H9 (cell line): ENCODE data around the gene SLC38A3. TPM values are rescaled to one million over a fixed set of nuclear protein-coding genes. Genes with fewer than 3 reads are reported as not detected.
A peak's percentile ranks its signal among the peaks of the same experiment; 100 is the strongest.
"Not testable (repeated sequence)": the region's sequence is repeated elsewhere in the genome, so short reads cannot be mapped to it uniquely, and the experiment has no call there.

ENCODE experiments used
- DNase-seq: peaks from one replicate; pipeline ENCODE4 v3.0.0-alpha.2; 2017
- H2AFZ ChIP-seq: one replicate; pipeline ENCODE4 v1.6.1; 2013; ENCODE audit warnings: mild to moderate bottlenecking, low read length, control low read depth, moderate library complexity
- H2AK5ac ChIP-seq: 2 replicates; pipeline ENCODE4 v1.6.1; 2013; ENCODE audit warnings: low read length, control low read depth, mixed read lengths; ENCODE audit not compliant: insufficient read length
- H2BK120ac ChIP-seq: one replicate; pipeline ENCODE4 v1.6.1; 2013; ENCODE audit warnings: low read depth, mild to moderate bottlenecking, low read length, control low read depth, inconsistent platforms; ENCODE audit not compliant: poor library complexity, severe bottlenecking
- H2BK12ac ChIP-seq: 2 replicates; pipeline ENCODE4 v1.6.1; 2013; ENCODE audit warnings: low read length, control low read depth, mixed read lengths, low read depth; ENCODE audit not compliant: insufficient read length
- H2BK15ac ChIP-seq: 2 replicates; pipeline ENCODE4 v1.6.1; 2013; ENCODE audit warnings: low read depth, low read length, control low read depth
- H2BK20ac ChIP-seq: one replicate; pipeline ENCODE4 v1.6.1; 2013; ENCODE audit warnings: low read depth, mild to moderate bottlenecking, low read length, control low read depth, inconsistent platforms; ENCODE audit not compliant: poor library complexity, severe bottlenecking
- H2BK5ac ChIP-seq: 2 replicates; pipeline ENCODE4 v1.6.1; 2013; ENCODE audit warnings: low read length, control low read depth, mixed read lengths; ENCODE audit not compliant: insufficient read length
- H3K14ac ChIP-seq: 2 replicates; pipeline ENCODE4 v1.6.1; 2013; ENCODE audit warnings: low read length, control low read depth; ENCODE audit not compliant: insufficient read depth
- H3K18ac ChIP-seq: 2 replicates; pipeline ENCODE4 v1.6.1; 2013; ENCODE audit warnings: low read depth, mild to moderate bottlenecking, mixed read lengths, low read length, control low read depth; ENCODE audit not compliant: insufficient read length
- H3K23ac ChIP-seq: 2 replicates; pipeline ENCODE4 v1.6.1; 2013; ENCODE audit warnings: low read length, control low read depth, mixed read lengths, low read depth; ENCODE audit not compliant: insufficient read length
- H3K23me2 ChIP-seq: 2 replicates; pipeline ENCODE4 v1.6.1; 2013; ENCODE audit warnings: low read depth, mild to moderate bottlenecking, mixed read lengths, low read length, control low read depth; ENCODE audit not compliant: insufficient read length, poor library complexity, severe bottlenecking
- H3K27ac ChIP-seq: 2 replicates; pipeline ENCODE4 v1.5.1; 2013; ENCODE audit warnings: low read length, control low read depth, mixed read lengths, low read depth; ENCODE audit not compliant: insufficient read length
- H3K27me3 ChIP-seq: 2 replicates; pipeline ENCODE4 v1.6.1; 2013; ENCODE audit warnings: low read length, control low read depth, inconsistent platforms; ENCODE audit not compliant: insufficient read depth
- H3K4ac ChIP-seq: 2 replicates; pipeline ENCODE4 v1.6.1; 2013; ENCODE audit warnings: low read depth, mild to moderate bottlenecking, control low read depth, inconsistent platforms, low read length, moderate library complexity
- H3K4me1 ChIP-seq: 2 replicates; pipeline ENCODE4 v1.6.1; 2013; ENCODE audit warnings: low read length, control low read depth, inconsistent platforms; ENCODE audit not compliant: insufficient read depth
- H3K4me2 ChIP-seq: 2 replicates; pipeline ENCODE4 v1.6.1; 2013; ENCODE audit warnings: low read length, control low read depth, mixed read lengths; ENCODE audit not compliant: insufficient read length, insufficient read depth
- H3K56ac ChIP-seq: 2 replicates; pipeline ENCODE4 v1.6.1; 2013; ENCODE audit warnings: low read depth, mild to moderate bottlenecking, mixed read lengths, low read length, control low read depth; ENCODE audit not compliant: insufficient read length
- H3K79me1 ChIP-seq: 2 replicates; pipeline ENCODE4 v1.6.1; 2013; ENCODE audit warnings: low read depth, mild to moderate bottlenecking, moderate library complexity, low read length, control low read depth, inconsistent platforms; ENCODE audit not compliant: insufficient read depth, poor library complexity, severe bottlenecking
- H3K79me2 ChIP-seq: 2 replicates; pipeline ENCODE4 v1.6.1; 2013; ENCODE audit warnings: low read length, control low read depth, inconsistent platforms; ENCODE audit not compliant: insufficient read depth
- H3K9ac ChIP-seq: 2 replicates; pipeline ENCODE4 v1.6.1; 2013; ENCODE audit warnings: low read length, control low read depth, mixed read lengths; ENCODE audit not compliant: insufficient read length; ENCODE audit errors: extremely low read depth
- H3K9me3 ChIP-seq: one replicate; pipeline ENCODE4 v1.6.1; 2013; ENCODE audit warnings: low read depth, low read length, inconsistent platforms; ENCODE audit not compliant: control insufficient read depth
- H3T11ph ChIP-seq: one replicate; pipeline ENCODE4 v1.6.1; 2013; ENCODE audit warnings: mild to moderate bottlenecking, low read length, control low read depth, inconsistent platforms
- H4K20me1 ChIP-seq: one replicate; pipeline ENCODE4 v1.6.1; 2013; ENCODE audit not compliant: control insufficient read depth, insufficient read length, insufficient read depth
- H4K5ac ChIP-seq: 2 replicates; pipeline ENCODE4 v1.6.1; 2013; ENCODE audit warnings: low read depth, mild to moderate bottlenecking, mixed read lengths, low read length, control low read depth; ENCODE audit not compliant: insufficient read length
- H4K8ac ChIP-seq: replicated peaks from 2 replicates; pipeline ENCODE4 v1.6.1; 2013; ENCODE audit warnings: low read length, control low read depth, mixed read lengths, low read depth; ENCODE audit not compliant: insufficient read length
- H4K91ac ChIP-seq: 2 replicates; pipeline ENCODE4 v1.6.1; 2013; ENCODE audit warnings: low read depth, mild to moderate bottlenecking, moderate library complexity, mixed read lengths, low read length, control low read depth; ENCODE audit not compliant: insufficient read length
- H3K27ac Mint-ChIP-seq, 3 experiments: 2 replicates in 2 of 3; 3 replicates in 1 of 3; pipeline ENCODE4 v1.8.0; 2020 to 2021; ENCODE audit warnings: mixed read lengths in 3 of 3, mild to moderate bottlenecking in 1 of 3, moderate library complexity in 1 of 3
- H3K27me3 Mint-ChIP-seq: 2 replicates; pipeline ENCODE4 v1.8.0; 2021; ENCODE audit warnings: low read depth, mild to moderate bottlenecking, moderate library complexity, mixed read lengths
- H3K36me3 Mint-ChIP-seq, 3 experiments: 2 replicates in 2 of 3; 3 replicates in 1 of 3; pipeline ENCODE4 v1.8.0; 2020 to 2021; ENCODE audit warnings: low read depth in 3 of 3, mixed read lengths in 3 of 3; ENCODE audit not compliant: insufficient read depth in 1 of 3
- H3K4me1 Mint-ChIP-seq, 2 experiments: 2 replicates each; pipeline ENCODE4 v1.8.0; 2020; ENCODE audit warnings: mixed read lengths in 2 of 2
- H3K4me3 Mint-ChIP-seq, 2 experiments: 2 replicates in 1 of 2; 3 replicates in 1 of 2; pipeline ENCODE4 v1.8.0; 2020 to 2021; ENCODE audit warnings: mild to moderate bottlenecking in 2 of 2, mixed read lengths in 2 of 2, moderate library complexity in 1 of 2
- H3K9me3 Mint-ChIP-seq, 2 experiments: 2 replicates in 1 of 2; 3 replicates in 1 of 2; pipeline ENCODE4 v1.8.0; 2020; ENCODE audit warnings: mild to moderate bottlenecking in 2 of 2, mixed read lengths in 2 of 2, moderate library complexity in 1 of 2
- WGBS: extraction: QIAGEN DNeasy Blood & Tissue Kit; methylation state at CpG from one replicate; pipeline ENCODE4 v1.1.7; 2013; ENCODE audit warnings: missing lambda C conversion rate, low lambda C conversion rate, mixed read lengths; ENCODE audit not compliant: insufficient read length; ENCODE audit errors: extremely low coverage; 5-methylcytosine and 5-hydroxymethylcytosine counted together
- total RNA-seq: library from RNA; stranded (reverse); gene quantifications from 2 replicates; pipeline ENCODE4 v1.2.1, GENCODE V29; 2021
- TF ChIP-seq, protein P1 (sequence below): fragments of 200-600 bp; sonication (generic); conservative IDR thresholded peaks from 3 replicates; pipeline ENCODE4 v1.8.0; 2021; ENCODE audit warnings: antibody characterized with exemption, mild to moderate bottlenecking

SLC38A3 gene
- total RNA-seq, 1 experiment from 2014 or later: 1.4 TPM

DNA sequence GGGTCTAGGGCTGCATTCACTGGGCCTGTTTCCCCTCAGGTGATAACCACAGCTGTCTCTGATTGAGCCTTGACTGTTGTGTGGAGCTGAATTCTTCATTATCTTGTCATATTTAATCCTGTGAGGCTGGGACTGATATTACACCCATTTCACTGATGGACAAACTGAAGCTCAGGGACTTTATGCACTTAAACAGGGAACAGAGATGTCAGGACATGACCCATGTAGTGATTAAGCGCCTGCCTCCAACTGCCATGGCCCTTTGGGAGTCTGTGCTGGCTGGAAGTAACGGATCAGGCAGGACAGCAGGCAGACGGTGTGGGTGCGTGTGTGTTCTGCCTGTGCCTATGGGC is 38.4 kb downstream of the SLC38A3 start:
- H3K9me3 ChIP-seq: no peaks in the 10 kb centered on the region
- no peak overlapping the region for H2BK20ac ChIP-seq
- no peak overlapping the region for H3K23ac ChIP-seq
- Mint-ChIP-seq H3K27me3 (no peaks in the 10 kb centered on the region), H3K4me3 (peak overlapping the region in 1 of 2 experiments; percentile 66; a peak in 2 of 5 replicates), H3K27ac (peak overlapping the region; percentile 65 to 94 (median 66); a peak in 6 of 7 replicates), H3K9me3 (no peaks in the 10 kb centered on the region), H3K36me3 (peaks cover 4 to 28% (median 28%) of the 10 kb centered on the region in 3 experiments; a peak in 5 of 7 replicates), H3K4me1 (peaks cover 73 to 86% of the 10 kb centered on the region in 2 experiments)
- H2BK120ac ChIP-seq: no peak overlapping the region
- no peak overlapping the region for H2AK5ac ChIP-seq
- H3K4ac ChIP-seq: no peak overlapping the region
- no CpG with 5 or more reads among the region's 4 CpGs for WGBS
- H3K27me3 ChIP-seq: no peaks in the 10 kb centered on the region
- H3K18ac ChIP-seq: no peak overlapping the region
- H2BK15ac ChIP-seq: no peak overlapping the region
- no peak overlapping the region for H3K9ac ChIP-seq
- no peak overlapping the region for H2BK12ac ChIP-seq
- H3K14ac ChIP-seq: no peak overlapping the region
- no peaks in the 10 kb centered on the region for H4K20me1 ChIP-seq
- no peak overlapping the region for H2BK5ac ChIP-seq
- TF ChIP-seq, protein P1, sequence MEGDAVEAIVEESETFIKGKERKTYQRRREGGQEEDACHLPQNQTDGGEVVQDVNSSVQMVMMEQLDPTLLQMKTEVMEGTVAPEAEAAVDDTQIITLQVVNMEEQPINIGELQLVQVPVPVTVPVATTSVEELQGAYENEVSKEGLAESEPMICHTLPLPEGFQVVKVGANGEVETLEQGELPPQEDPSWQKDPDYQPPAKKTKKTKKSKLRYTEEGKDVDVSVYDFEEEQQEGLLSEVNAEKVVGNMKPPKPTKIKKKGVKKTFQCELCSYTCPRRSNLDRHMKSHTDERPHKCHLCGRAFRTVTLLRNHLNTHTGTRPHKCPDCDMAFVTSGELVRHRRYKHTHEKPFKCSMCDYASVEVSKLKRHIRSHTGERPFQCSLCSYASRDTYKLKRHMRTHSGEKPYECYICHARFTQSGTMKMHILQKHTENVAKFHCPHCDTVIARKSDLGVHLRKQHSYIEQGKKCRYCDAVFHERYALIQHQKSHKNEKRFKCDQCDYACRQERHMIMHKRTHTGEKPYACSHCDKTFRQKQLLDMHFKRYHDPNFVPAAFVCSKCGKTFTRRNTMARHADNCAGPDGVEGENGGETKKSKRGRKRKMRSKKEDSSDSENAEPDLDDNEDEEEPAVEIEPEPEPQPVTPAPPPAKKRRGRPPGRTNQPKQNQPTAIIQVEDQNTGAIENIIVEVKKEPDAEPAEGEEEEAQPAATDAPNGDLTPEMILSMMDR: no peak
- H3K27ac ChIP-seq: no peak overlapping the region
- no peak overlapping the region for H4K8ac ChIP-seq
- no peak overlapping the region for H4K91ac ChIP-seq
- H3K56ac ChIP-seq: no peak overlapping the region
- H2AFZ ChIP-seq: no peak overlapping the region
- peaks cover 3% of the 10 kb centered on the region for H3K23me2 ChIP-seq
- no peak for DNase-seq
- H3K79me1 ChIP-seq: peaks cover 9% of the 10 kb centered on the region
- H3T11ph ChIP-seq: no peak overlapping the region
- H3K4me1 ChIP-seq: peaks cover 15% of the 10 kb centered on the region; the same call in 1 of the 2 replicates
- H4K5ac ChIP-seq: no peak overlapping the region
- no peak overlapping the region for H3K4me2 ChIP-seq
- peaks cover 26% of the 10 kb centered on the region; the same call in 1 of the 2 replicates for H3K79me2 ChIP-seq

GRCh38 chr3:50244813-50245212 is 39.7 kb downstream of the SLC38A3 start:
- Histone ChIP-seq H3K4me1 (peaks cover 15% of the 10 kb centered on the region; the same call in 1 of the 2 replicates), H3K79me2 (peaks cover 28% of the 10 kb centered on the region; the same call in 1 of the 2 replicates), H3K79me1 (peaks cover 14% of the 10 kb centered on the region)
- H2BK5ac ChIP-seq, H2BK20ac ChIP-seq, H3K9me3 Mint-ChIP-seq, H4K8ac ChIP-seq, H3T11ph ChIP-seq, H3K56ac ChIP-seq, H2BK15ac ChIP-seq, H2AK5ac ChIP-seq, H3K27me3 Mint-ChIP-seq, H4K91ac ChIP-seq, H4K20me1 ChIP-seq, H3K27me3 ChIP-seq, H3K14ac ChIP-seq, H3K4ac ChIP-seq, H2BK120ac ChIP-seq, H2BK12ac ChIP-seq, H2AFZ ChIP-seq, H3K9me3 ChIP-seq, H3K9ac ChIP-seq, H3K23ac ChIP-seq, DNase-seq, H3K4me2 ChIP-seq, H3K18ac ChIP-seq, H3K23me2 ChIP-seq, H3K4me3 Mint-ChIP-seq, H3K27ac ChIP-seq, H4K5ac ChIP-seq: not testable (repeated sequence)
- WGBS: no CpG with 5 or more reads among the region's 6 CpGs
- H3K36me3 Mint-ChIP-seq: peaks cover 4 to 24% (median 23%) of the 10 kb centered on the region in 3 experiments; a peak in 5 of 7 replicates
- peaks cover 61 to 73% of the 10 kb centered on the region in 2 experiments for H3K4me1 Mint-ChIP-seq
- H3K27ac Mint-ChIP-seq: peak overlapping the region; percentile 81 to 94 (median 88); a peak in 6 of 7 replicates
